HL-60 (cell line): ENCODE data around the gene MYCBPAP.

Source experiments
- GABPA ChIP-seq: IDR thresholded peaks from 2 replicates; pipeline ENCODE4 v1.6.1; 2012; ENCODE audit warnings: low read depth
- POLR2AphosphoS5 ChIP-seq: IDR thresholded peaks from 2 replicates; pipeline ENCODE4 v1.6.1; 2012; ENCODE audit warnings: low read depth
- REST ChIP-seq: IDR thresholded peaks from 2 replicates; pipeline ENCODE4 v1.6.1; 2012; ENCODE audit warnings: low read depth; ENCODE audit not compliant: insufficient replicate concordance
- SPI1 ChIP-seq: IDR thresholded peaks from 2 replicates; pipeline ENCODE4 v1.6.1; 2012; ENCODE audit warnings: low read depth, mild to moderate bottlenecking, borderline replicate concordance
- TF ChIP-seq, protein P1 (sequence below): IDR thresholded peaks from one replicate; pipeline ENCODE4 v1.5.1; 2011; ENCODE audit warnings: low read length, control low read depth, inconsistent platforms; ENCODE audit not compliant: insufficient read depth

DNA sequence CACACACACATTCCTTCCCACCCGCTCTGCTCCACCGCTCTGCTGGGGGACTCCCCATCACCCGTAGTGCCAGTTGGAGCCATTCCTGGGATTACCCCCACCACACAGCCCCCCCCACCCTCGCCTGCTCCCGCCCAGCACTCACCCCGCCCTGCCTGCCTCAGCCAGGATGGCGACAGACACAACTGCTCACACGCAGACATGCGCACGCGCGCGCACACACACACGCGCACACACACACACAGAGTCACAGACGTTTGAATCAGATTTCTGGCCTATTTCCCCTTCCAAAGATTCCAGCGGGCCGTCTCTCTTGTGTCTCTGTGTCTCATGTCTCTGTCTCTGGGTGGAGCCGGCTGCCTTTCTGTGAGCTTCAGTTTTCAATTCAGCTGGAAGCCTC is 56.7 kb downstream of the MYCBPAP start:
- TF ChIP-seq, protein P1, sequence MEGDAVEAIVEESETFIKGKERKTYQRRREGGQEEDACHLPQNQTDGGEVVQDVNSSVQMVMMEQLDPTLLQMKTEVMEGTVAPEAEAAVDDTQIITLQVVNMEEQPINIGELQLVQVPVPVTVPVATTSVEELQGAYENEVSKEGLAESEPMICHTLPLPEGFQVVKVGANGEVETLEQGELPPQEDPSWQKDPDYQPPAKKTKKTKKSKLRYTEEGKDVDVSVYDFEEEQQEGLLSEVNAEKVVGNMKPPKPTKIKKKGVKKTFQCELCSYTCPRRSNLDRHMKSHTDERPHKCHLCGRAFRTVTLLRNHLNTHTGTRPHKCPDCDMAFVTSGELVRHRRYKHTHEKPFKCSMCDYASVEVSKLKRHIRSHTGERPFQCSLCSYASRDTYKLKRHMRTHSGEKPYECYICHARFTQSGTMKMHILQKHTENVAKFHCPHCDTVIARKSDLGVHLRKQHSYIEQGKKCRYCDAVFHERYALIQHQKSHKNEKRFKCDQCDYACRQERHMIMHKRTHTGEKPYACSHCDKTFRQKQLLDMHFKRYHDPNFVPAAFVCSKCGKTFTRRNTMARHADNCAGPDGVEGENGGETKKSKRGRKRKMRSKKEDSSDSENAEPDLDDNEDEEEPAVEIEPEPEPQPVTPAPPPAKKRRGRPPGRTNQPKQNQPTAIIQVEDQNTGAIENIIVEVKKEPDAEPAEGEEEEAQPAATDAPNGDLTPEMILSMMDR: no peak
- no peak for TF ChIP-seq POLR2AphosphoS5
- no peak for TF ChIP-seq GABPA
- TF ChIP-seq REST: no peak
- TF ChIP-seq SPI1: no peak
